GM12878 (cell line): ENCODE results near the gene GLT1D1. TPM values are rescaled to one million over a fixed set of nuclear protein-coding genes. Genes with fewer than 3 reads are reported as not detected.
A peak's percentile ranks its signal among the peaks of the same experiment; 100 is the strongest.

Source experiments
- CBX5 ChIP-seq: sonication (generic); IDR thresholded peaks from 2 replicates; pipeline ENCODE4 v1.6.1; 2016; ENCODE audit warnings: low read depth, moderate library complexity, mild to moderate bottlenecking, inconsistent platforms
- CHD2 ChIP-seq: IDR thresholded peaks from 2 replicates; pipeline ENCODE4 v1.6.1; 2011; ENCODE audit warnings: low read depth, low read length, improper control_type of control experiment, borderline replicate concordance
- CHD4 ChIP-seq: fragments of 200-600 bp; sonication (generic); IDR thresholded peaks from 2 replicates; pipeline ENCODE4 v1.6.1; 2016; ENCODE audit warnings: mild to moderate bottlenecking
- CUX1 ChIP-seq: IDR thresholded peaks from 2 replicates; pipeline ENCODE4 v1.6.1; 2012; ENCODE audit warnings: improper control_type of control experiment, low read depth, low read length; ENCODE audit not compliant: insufficient replicate concordance
- ELK1 ChIP-seq: IDR thresholded peaks from 2 replicates; pipeline ENCODE4 v1.6.1; 2012; ENCODE audit warnings: low read depth, low read length, improper control_type of control experiment
- ESRRA ChIP-seq: IDR thresholded peaks from 2 replicates; pipeline ENCODE4 v1.6.1; 2012; ENCODE audit warnings: mild to moderate bottlenecking, low read length, improper control_type of control experiment
- IRF5 ChIP-seq: fragments of 450-650 bp; IDR thresholded peaks from 2 replicates; pipeline ENCODE4 v1.6.1; 2017; ENCODE audit warnings: borderline replicate concordance
- KAT2A ChIP-seq: conservative IDR thresholded peaks from 2 replicates; pipeline ENCODE4 v1.6.1; 2011; ENCODE audit warnings: low read depth, low read length; ENCODE audit not compliant: control insufficient read depth
- LARP7 ChIP-seq: fragments of 450-650 bp; IDR thresholded peaks from 2 replicates; pipeline ENCODE4 v1.6.1; 2017; ENCODE audit warnings: mild to moderate bottlenecking
- MEF2B ChIP-seq: fragments of 450-650 bp; IDR thresholded peaks from 2 replicates; pipeline ENCODE4 v1.6.1; 2018; ENCODE audit warnings: mild to moderate bottlenecking, moderate library complexity; ENCODE audit not compliant: partially characterized antibody, poor library complexity, severe bottlenecking
- MTA2 ChIP-seq: fragments of 450-650 bp; IDR thresholded peaks from 2 replicates; pipeline ENCODE4 v1.6.1; 2016; ENCODE audit warnings: low read depth, mild to moderate bottlenecking, moderate library complexity
- POU2F2 ChIP-seq: IDR thresholded peaks from 3 replicates; pipeline ENCODE4 v1.6.1; 2011; ENCODE audit warnings: low read depth, mild to moderate bottlenecking, low read length, borderline replicate concordance
- RCOR1 ChIP-seq: conservative IDR thresholded peaks from 2 replicates; pipeline ENCODE4 v1.6.1; 2012; ENCODE audit warnings: low read depth, low read length, improper control_type of control experiment
- RELB ChIP-seq: fragments of 450-650 bp; IDR thresholded peaks from 2 replicates; pipeline ENCODE4 v1.6.1; 2017; ENCODE audit warnings: low read depth, mild to moderate bottlenecking, moderate library complexity
- SKIL ChIP-seq: fragments of 450-650 bp; IDR thresholded peaks from 2 replicates; pipeline ENCODE4 v1.6.1; 2017; ENCODE audit warnings: mild to moderate bottlenecking, low read depth, inconsistent platforms; ENCODE audit not compliant: poor library complexity, severe bottlenecking
- SMAD1 ChIP-seq: fragments of 450-650 bp; IDR thresholded peaks from 2 replicates; pipeline ENCODE4 v1.6.1; 2018; ENCODE audit warnings: mild to moderate bottlenecking, low read depth; ENCODE audit not compliant: partially characterized antibody
- SREBF2 ChIP-seq: IDR thresholded peaks from 2 replicates; pipeline ENCODE4 v1.6.1; 2012; ENCODE audit warnings: mild to moderate bottlenecking, low read length
- TBL1XR1 ChIP-seq: IDR thresholded peaks from 2 replicates; pipeline ENCODE4 v1.6.1; 2012; ENCODE audit warnings: low read depth, low read length, improper control_type of control experiment
- YY1 ChIP-seq: IDR thresholded peaks from 2 replicates; pipeline ENCODE4 v1.6.1; 2011; ENCODE audit warnings: low read depth, mild to moderate bottlenecking, low read length
- ZNF384 ChIP-seq: IDR thresholded peaks from 2 replicates; pipeline ENCODE4 v1.6.1; 2012; ENCODE audit warnings: low read depth, mild to moderate bottlenecking, low read length, improper control_type of control experiment, borderline replicate concordance
- polyA plus RNA-seq, 11 experiments: library from polyadenylated mRNA; depleted of rRNA in 4 of 11; unstranded in 6 of 11; stranded (reverse) in 5 of 11; fragments of >200 nt; fragmentation: Nextera tagmentation in 4 of 11; fragmentation: Illumina TruSeq in 1 of 11; extraction: Ambion mirVana in 4 of 11; extraction: Trizol in 1 of 11; gene quantifications; 1 replicate in 1 of 11; 2 replicates in 10 of 11; pipeline versions ENCODE4 v1.2.1 to v1.2.3, GENCODE V29; 2011 to 2016; ENCODE audit warnings: inconsistent platforms in 2 of 11, missing spikeins in 2 of 11, low read depth in 1 of 11
- total RNA-seq, 4 experiments: library from RNA; depleted of rRNA in 3 of 4; stranded (reverse); fragments of >200 nt in 3 of 4; fragmentation: Illumina TruSeq in 1 of 4; extraction: Trizol in 1 of 4; gene quantifications; 2 replicates each; pipeline versions ENCODE4 v1.2.1 to v1.2.3, GENCODE V29; 2013 to 2021

GLT1D1 gene
- total and polyA plus RNA-seq, 10 of the 15 experiments (the other 5 are each of a cell fraction or from before 2014, with no cell fraction given), result 0.42 to 62.8 (median 3.0) TPM

GRCh38 chr12:128830505-128830893 is 22.8 kb upstream of the GLT1D1 start (continued):
- no peak for TF ChIP-seq CUX1
- TF ChIP-seq YY1, result 0 out of 2 replicates have a peak, but pooled peaks have one; percentile 27
- no peak for TF ChIP-seq CHD4
- no peak for TF ChIP-seq ESRRA
- TF ChIP-seq CBX5, result no peak
- no peak for TF ChIP-seq RCOR1
- TF ChIP-seq CHD2, result peak; percentile 78; the same call in 1 of the 2 replicates
- TF ChIP-seq LARP7, result no peak
- TF ChIP-seq KAT2A, result no peak
- TF ChIP-seq ZNF384, result no peak
- no peak for TF ChIP-seq ELK1
- peak; percentile 36 for TF ChIP-seq SMAD1
- no peak for TF ChIP-seq IRF5
- peak; percentile 70; the same call in 1 of the 3 replicates for TF ChIP-seq POU2F2
- peak; percentile 56; the same call in 1 of the 2 replicates for TF ChIP-seq TBL1XR1
- peak; percentile 68 for TF ChIP-seq SKIL
- TF ChIP-seq RELB, result peak; percentile 87
- peak; percentile 94 for TF ChIP-seq MTA2
- TF ChIP-seq SREBF2, result no peak
- TF ChIP-seq MEF2B, result peak; percentile 59
